C4-2B (cell line): ENCODE data around the gene ATP7B.

ENCODE experiments used
- ZFX ChIP-seq: fragments of 450-650 bp; IDR thresholded peaks from 2 replicates; pipeline ENCODE4 v1.6.1; 2017
- TF ChIP-seq, protein P1 (sequence below): fragments of 450-650 bp; conservative IDR thresholded peaks from 2 replicates; pipeline ENCODE4 v1.5.1; 2017; ENCODE audit warnings: mild to moderate bottlenecking

DNA sequence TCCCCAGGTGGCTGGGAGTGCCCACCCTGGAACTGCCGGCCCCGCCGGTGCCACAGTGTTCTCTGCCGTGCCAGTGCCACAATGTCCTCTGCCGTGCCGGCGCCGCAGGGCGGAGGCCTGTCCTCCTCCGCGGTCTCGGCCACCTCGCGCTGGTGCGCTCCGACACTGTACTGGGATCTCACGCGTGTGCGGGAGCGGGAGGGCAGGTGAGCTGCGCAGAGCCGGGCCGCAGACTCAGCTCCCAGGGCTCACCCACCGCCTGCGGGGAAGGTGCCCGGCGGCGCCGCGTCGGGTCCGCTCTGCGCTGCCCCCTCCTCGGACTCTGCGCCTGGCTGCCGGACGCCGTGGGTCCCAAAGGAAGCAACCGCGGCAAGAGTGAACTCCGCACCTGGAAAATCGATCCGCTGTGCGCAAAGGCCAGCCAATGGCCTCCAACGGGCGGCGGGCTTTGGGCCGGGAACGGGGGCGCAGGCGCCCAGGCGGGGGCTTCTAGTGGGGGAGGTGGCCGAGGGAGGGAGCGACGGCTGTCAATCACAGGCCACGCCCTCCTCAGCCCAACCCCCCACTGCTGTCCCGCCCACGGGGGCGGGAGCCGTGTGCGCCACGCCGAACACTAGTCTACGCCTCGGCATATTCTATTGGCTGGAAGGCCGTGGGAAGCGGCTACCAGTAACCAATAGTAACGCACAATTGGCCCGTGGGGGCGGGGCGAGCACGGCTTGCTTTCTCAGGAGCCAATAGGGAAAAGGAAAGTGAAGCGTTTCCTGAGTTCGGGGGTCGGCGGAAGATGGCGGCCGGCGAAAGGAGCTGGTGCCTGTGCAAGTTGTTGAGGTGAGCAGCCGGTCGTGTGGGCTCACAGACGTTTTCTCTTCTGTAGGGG, 622 bp upstream of the ATP7B start, which contains the start of gene ALG11:
- TF ChIP-seq, protein P1, sequence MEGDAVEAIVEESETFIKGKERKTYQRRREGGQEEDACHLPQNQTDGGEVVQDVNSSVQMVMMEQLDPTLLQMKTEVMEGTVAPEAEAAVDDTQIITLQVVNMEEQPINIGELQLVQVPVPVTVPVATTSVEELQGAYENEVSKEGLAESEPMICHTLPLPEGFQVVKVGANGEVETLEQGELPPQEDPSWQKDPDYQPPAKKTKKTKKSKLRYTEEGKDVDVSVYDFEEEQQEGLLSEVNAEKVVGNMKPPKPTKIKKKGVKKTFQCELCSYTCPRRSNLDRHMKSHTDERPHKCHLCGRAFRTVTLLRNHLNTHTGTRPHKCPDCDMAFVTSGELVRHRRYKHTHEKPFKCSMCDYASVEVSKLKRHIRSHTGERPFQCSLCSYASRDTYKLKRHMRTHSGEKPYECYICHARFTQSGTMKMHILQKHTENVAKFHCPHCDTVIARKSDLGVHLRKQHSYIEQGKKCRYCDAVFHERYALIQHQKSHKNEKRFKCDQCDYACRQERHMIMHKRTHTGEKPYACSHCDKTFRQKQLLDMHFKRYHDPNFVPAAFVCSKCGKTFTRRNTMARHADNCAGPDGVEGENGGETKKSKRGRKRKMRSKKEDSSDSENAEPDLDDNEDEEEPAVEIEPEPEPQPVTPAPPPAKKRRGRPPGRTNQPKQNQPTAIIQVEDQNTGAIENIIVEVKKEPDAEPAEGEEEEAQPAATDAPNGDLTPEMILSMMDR: no peak
- TF ChIP-seq ZFX: peak; percentile 66
